Renal cortical epithelial cell (primary cell): ENCODE data around the gene DBET. TPM values are rescaled to one million over a fixed set of nuclear protein-coding genes. Genes with fewer than 3 reads are reported as not detected.
"Not testable (repeated sequence)": the region's sequence is repeated elsewhere in the genome, so short reads cannot be mapped to it uniquely, and the experiment has no call there.

Source experiments
- DNase-seq: peaks from one replicate; pipeline ENCODE4 v3.0.0-alpha.2; 2011; ENCODE audit warnings: low read depth
- total RNA-seq: library from RNA; depleted of rRNA; stranded (reverse); fragments of >200 nt; gene quantifications from 2 replicates; pipeline ENCODE4 v1.2.3, GENCODE V29; 2014

DBET gene
- not detected in 2 replicates for total RNA-seq

DNA sequence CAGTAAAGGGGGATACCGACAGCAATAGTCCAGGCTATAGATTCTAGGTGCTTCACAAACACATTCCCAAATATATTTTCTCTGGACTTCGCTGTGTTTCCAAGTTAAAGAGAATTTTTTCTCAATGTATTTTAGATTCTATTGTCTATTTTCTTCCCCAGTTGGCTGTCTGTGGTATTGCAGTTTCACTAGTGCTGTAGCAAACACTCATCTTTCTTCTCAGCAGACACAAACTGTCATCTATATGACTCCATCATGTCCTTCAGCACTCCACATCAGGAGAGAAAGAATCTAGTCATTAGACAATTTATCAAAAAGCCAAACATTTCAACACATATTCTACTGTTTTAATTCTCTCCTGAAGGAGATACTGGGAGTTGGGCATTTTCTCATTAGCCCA lies at the start of gene DBET:
DBET (plus strand) TSS at position 161 of the 400 bp plus-strand sequence.
- DNase-seq, result not testable (repeated sequence)

- DNase-seq, result no peak
Measured at GRCh38 chr4:190014771-190015537, 49.3 kb upstream of the DBET start.

DNA sequence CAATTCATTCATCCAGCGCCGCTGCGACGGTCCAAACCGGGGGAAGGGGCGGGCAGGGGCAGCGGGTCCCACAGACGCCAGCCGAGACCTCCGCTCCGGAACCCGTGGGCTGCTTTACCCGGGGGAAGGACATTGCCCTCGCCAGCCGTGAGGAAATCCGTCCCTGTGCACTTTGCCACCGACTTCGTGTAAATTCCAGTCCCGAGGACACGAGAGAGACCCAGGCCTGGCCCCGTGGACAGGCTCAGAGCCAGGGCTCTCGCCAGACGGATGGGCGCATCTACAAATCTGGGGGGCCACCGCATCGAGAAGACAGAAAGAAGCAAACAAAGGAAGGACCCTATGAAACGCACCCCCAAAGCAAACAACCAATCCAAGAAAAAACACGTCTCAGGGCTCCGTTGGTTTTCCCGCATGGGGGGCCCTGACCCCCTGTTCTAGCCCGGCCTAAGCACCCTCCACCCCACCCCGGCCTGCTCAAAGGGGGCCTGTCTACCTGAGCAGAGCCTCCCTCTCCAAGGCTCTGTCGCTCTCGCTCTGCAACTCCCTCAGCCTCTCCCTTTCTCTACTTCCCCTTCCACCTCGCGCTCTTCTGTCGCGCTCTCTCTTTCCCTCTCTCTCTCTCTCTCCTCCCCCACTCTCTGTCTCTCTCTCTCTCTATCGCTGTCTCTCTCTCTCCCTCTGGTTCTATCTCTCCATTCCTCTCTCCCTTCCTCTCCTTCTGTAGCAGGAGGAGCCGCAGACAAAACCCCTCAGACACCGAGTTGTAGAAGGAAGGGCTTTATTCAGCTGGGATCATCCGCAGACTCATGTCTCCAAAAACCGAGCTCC lies 48.5 kb upstream of the DBET start:
- no peak for DNase-seq

- DNase-seq, result no peak
Measured at GRCh38 chr4:190016369-190017289, 47.7 kb upstream of the DBET start.

- DNase-seq, result no peak
Measured at GRCh38 chr4:190017357-190018200, 46.7 kb upstream of the DBET start.

- no peak for DNase-seq
Measured at GRCh38 chr4:190018201-190018920, 45.9 kb upstream of the DBET start.

- DNase-seq, result no peak
Measured at GRCh38 chr4:190019023-190019858, 45.1 kb upstream of the DBET start.

GRCh38 chr4:190019859-190020463 lies 44.3 kb upstream of the DBET start:
- not testable (repeated sequence) for DNase-seq

DNA sequence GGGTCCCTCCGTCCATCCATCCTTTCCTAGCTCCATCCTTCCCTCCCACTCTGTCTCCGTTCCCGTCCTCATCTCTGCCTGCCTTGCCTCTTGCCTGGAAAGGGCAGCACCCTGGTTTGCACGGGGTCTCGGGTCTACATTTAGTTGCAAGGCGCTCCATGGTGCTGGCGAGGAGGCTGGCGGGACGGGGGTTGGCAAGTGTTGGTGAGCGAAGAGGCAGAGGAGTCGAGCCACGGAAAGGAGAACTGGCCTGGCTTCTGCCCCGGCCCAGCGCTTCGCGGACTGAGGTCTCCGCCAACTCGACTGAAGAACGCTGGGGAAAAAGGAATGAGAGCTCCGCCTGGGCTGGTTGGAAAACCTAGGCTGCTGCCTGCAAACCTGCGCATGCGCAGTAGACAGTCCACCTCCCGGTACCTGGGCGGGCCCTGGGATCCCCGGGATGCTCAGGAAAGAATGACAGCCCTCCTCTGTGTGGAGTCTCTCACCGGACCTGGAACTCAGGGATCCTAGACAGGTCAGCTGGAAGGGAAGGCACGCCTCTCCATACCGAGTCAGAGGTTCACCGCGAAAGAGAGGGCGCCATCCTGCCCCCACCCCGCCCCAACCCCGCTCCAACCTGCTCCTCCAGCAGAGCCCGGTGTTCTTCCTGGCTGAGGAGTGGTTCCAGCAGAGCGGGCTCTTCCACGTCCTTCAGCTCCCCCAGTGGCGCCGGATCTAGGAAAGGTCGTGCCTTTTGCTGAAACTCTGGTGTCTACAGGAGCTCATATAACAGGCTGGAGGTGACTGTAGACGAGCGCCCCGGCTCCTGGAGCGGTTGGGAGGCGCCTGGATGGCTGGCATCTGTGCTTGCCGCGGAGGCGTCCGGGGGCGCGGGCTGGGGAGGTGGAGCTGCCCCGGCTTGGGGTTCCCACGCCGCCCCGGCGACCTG lies 43.2 kb upstream of the DBET start:
- peak; percentile 30 for DNase-seq

- DNase-seq, result not testable (repeated sequence)
Measured at GRCh38 chr4:190021973-190022372, 42.3 kb upstream of the DBET start.

DNA sequence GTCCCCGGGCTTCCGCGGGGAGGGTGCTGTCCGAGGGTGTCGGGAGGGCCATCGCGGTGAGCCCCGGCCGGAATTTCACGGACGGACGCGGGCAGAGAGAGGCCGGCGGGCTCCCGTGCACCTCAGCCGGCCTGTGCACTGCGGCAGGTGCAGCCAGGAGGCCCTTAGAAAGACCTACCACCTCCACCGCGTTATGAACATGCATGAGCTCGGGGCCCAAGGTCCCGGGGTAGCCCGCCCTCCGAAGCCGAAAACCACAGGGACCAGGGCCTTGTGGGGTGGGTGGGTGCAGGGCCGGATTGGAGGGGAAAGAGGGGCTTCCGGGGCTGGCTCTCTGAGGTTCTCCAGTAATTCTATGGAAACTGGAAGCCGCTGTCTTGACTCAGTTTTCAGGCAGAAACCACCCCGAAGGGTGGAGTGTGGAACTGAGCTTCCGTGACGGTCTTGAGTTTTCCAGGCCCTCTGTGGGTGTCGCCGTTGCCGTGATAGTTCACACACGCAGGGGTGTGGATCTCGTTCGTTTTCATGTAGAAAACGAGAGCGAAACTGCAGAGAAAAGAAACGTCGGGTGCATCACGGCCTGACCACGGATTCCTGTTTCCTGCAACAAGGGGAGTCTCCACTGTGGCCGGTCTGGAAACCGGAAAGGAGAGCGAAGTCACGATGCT lies 41.6 kb upstream of the DBET start:
- DNase-seq, result not testable (repeated sequence)

DNA sequence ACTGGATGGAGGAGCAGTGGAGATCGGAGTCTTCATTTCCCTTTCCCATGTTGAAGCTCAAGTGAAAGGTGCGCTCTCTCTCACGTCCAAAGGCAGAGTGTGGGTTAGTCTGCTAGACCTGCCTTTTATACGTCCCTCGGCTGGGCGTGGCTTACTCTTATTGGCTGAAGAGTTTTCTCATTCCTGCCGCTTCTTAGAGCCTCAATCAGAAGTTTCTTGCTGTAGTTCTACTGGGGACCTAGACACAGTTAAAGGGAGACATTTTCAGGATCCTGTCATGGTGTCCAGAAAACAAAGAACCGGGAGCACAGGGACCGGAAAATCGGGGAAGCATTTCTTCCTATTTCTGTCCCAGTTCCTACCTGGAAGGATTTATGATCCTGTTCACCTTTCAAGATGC lies 37.1 kb upstream of the DBET start, which contains the start of gene FRG2:
FRG2 (minus strand) TSS at position 101 of the 400 bp plus-strand sequence; CDS start at position 49, 52 bp downstream.
- not testable (repeated sequence) for DNase-seq

GRCh38 chr4:190031264-190031663 lies 33.0 kb upstream of the DBET start:
- DNase-seq, result not testable (repeated sequence)

DNA sequence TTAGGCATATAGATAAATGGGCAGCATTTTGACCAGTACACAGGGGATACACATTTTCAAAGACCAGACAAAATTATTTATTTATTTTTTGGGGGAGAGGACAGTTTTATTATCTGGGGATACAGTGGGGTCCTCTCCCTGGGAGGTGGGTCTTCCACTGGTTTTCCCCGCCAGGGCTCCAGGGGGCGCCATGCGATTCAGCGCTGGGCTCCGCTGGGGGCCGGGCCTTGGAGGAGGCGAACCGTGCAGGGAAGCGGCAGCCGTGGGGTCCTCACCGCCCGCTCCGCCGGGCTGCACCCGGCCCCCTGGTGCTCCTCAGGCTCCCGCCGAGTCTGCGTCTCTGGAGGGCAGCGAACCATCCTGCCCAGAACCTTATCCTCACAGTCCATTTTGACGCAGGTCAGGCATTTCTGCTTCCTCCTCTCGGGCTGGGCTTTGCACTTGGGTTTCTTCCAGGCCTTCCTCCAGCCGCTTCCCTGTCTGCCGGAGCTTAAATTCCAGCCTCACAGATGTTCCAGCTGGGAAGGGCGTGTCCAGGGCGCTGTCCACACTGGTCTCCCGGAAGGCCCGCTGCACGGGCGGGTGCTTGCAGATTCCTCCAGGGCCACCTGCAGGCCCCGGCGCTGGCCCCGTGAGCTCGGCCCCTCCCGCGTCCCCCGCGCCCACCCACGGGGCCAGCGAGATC lies 26.5 kb upstream of the DBET start:
- not testable (repeated sequence) for DNase-seq

GRCh38 chr4:190040873-190041272 lies 23.4 kb upstream of the DBET start:
- not testable (repeated sequence) for DNase-seq

DNA sequence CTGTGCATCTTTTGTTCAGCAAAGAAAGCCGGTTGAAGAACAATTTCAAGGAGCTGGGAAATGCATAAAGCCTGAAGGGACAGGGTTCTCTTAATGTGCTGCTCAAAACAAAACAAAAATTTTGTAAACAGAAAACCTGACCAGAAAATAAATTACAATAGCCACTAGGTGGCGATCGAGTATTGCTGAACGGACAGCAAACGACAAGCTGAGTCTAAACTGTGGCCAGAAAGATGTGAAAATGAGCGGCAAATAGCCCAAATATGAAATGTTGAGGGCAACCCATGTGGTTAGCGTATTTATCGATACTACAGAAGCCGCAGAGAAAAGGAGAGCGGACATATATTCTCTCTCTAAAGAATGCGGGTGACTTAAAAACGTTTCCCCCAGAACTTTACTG lies 16.7 kb upstream of the DBET start:
- DNase-seq, result not testable (repeated sequence)
